Osteocyte (in vitro differentiated cells): ENCODE results near the gene BANF1. TPM values are rescaled to one million over a fixed set of nuclear protein-coding genes. Genes with fewer than 3 reads are reported as not detected.
A peak's percentile ranks its signal among the peaks of the same experiment; 100 is the strongest.

Experiments used
- DNase-seq: peaks from one replicate; pipeline ENCODE4 v3.0.0; 2021; ENCODE audit warnings: mixed read lengths; ENCODE audit not compliant: unreplicated experiment; ENCODE audit errors: extremely low spot score
- H3K27ac Mint-ChIP-seq: one replicate; pipeline ENCODE4 v1.8.0; 2021; ENCODE audit warnings: mild to moderate bottlenecking, mixed read lengths; ENCODE audit not compliant: unreplicated experiment
- H3K27me3 Mint-ChIP-seq: one replicate; pipeline ENCODE4 v1.8.0; 2021; ENCODE audit warnings: mixed read lengths; ENCODE audit not compliant: unreplicated experiment
- H3K36me3 Mint-ChIP-seq: one replicate; pipeline ENCODE4 v1.8.0; 2021; ENCODE audit warnings: mixed read lengths; ENCODE audit not compliant: unreplicated experiment
- H3K4me1 Mint-ChIP-seq: one replicate; pipeline ENCODE4 v1.8.0; 2021; ENCODE audit warnings: mixed read lengths; ENCODE audit not compliant: unreplicated experiment
- H3K4me3 Mint-ChIP-seq: one replicate; pipeline ENCODE4 v1.8.0; 2021; ENCODE audit warnings: mild to moderate bottlenecking, moderate library complexity, mixed read lengths; ENCODE audit not compliant: unreplicated experiment
- H3K9me3 Mint-ChIP-seq: one replicate; pipeline ENCODE4 v1.8.0; 2021; ENCODE audit warnings: mixed read lengths; ENCODE audit not compliant: unreplicated experiment
- CTCF ChIP-seq: fragments of 200-600 bp; sonication (generic); IDR thresholded peaks from 2 replicates; pipeline ENCODE4 v1.5.0; 2021; ENCODE audit warnings: antibody characterized with exemption, mild to moderate bottlenecking, moderate library complexity
- total RNA-seq: library from RNA; stranded (reverse); gene quantifications from 2 replicates; pipeline ENCODE4 v1.2.1, GENCODE V29; 2021

BANF1 gene
- total RNA-seq, 1 donor from 2014 or later, result 216 TPM

- no peak for TF ChIP-seq CTCF
- H3K27ac Mint-ChIP-seq, result no peak overlapping the region
- DNase-seq, result no peak
- H3K36me3 Mint-ChIP-seq, result peaks cover 3% of the 10 kb centered on the region
- H3K27me3 Mint-ChIP-seq, result no peaks in the 10 kb centered on the region
- H3K9me3 Mint-ChIP-seq, result no peaks in the 10 kb centered on the region
- H3K4me1 Mint-ChIP-seq, result peaks cover 39% of the 10 kb centered on the region
- H3K4me3 Mint-ChIP-seq, result no peak overlapping the region
Observed at GRCh38 chr11:66047541-66048365, 45.5 kb downstream of the BANF1 start.

DNA sequence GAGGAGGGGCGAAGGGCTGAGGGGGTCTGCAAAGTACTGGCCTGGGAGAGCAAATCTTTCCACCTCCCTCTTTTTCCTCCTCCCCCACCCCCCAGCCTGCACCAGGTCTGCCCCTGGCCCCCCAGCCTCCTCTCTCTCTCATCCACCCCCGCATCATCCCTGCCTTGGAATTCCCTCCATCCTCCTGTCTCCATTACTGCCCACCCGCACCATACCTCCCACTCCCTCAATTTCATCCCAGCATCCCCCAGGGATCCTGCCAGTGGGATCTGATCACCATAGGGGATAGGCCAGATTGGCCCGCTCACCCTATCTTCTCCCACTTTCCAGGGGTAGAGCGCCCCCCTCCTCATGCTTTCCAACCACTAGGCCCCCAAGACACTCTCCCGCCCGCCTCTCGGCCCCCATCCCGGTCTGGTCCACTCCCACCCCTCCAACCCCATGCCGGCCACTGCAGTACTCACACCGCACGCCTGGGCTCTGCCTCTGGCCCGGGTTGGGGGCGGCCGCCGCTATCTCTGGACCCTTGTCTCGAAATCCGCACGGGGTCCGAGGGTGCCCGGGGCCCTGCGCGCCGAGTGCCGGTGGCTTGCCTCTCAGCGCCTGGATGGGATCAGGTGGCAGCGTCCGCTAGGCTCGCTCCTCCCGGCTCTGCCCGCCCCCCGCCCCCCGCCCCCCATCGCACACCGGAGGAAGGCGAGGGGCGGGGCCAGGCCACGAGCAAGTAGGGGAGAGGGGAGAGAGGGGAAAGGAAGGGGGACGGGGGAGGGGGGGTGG, 46.4 kb downstream of the BANF1 start, which contains the start of gene GAL3ST3:
TSS of gene GAL3ST3 (minus strand) at position 615 of the 777 bp plus-strand sequence. CDS start 3,746 bp downstream, outside the sequence.
- no peak for TF ChIP-seq CTCF
- no peak within 1 kb of the TSS for H3K27ac Mint-ChIP-seq
- H3K36me3 Mint-ChIP-seq, result peaks cover 5% of the 10 kb centered on the region
- no peaks in the 10 kb centered on the region for H3K27me3 Mint-ChIP-seq
- no peak within 1 kb of the TSS for H3K4me3 Mint-ChIP-seq
- H3K9me3 Mint-ChIP-seq, result no peaks in the 10 kb centered on the region
- peaks cover 46% of the 10 kb centered on the region for H3K4me1 Mint-ChIP-seq
- no peak for DNase-seq

GRCh38 chr11:66050581-66051231, 48.4 kb downstream of the BANF1 start:
- H3K27ac Mint-ChIP-seq, result peak overlapping the region; percentile 99
- no peak for TF ChIP-seq CTCF
- H3K36me3 Mint-ChIP-seq, result peaks cover 15% of the 10 kb centered on the region
- H3K9me3 Mint-ChIP-seq, result no peaks in the 10 kb centered on the region
- H3K4me3 Mint-ChIP-seq, result peak overlapping the region; percentile 100
- peaks cover 46% of the 10 kb centered on the region for H3K4me1 Mint-ChIP-seq
- no peak for DNase-seq
- no peaks in the 10 kb centered on the region for H3K27me3 Mint-ChIP-seq

DNA sequence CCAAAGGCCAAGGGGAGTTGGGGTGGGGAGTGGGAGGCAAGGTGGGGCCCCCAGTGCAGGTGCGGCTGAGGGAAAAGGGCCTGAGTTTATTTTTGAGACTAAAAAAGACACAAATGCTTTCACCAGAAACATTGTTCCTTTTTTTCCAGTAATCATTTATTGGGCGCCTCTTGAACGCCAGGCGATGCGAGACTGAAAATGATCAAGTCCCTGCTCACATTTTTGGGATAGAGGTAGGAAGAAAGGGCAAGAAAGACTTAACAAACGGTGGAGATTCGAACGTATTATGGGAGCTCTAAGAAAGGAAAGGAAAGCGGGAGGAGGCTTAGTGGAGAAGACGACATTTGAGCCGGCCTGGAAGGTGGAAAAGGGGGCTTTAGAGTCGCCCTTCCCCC, 49.1 kb downstream of the BANF1 start:
- H3K27me3 Mint-ChIP-seq, result no peaks in the 10 kb centered on the region
- peaks cover 20% of the 10 kb centered on the region for H3K36me3 Mint-ChIP-seq
- H3K27ac Mint-ChIP-seq, result peak overlapping the region; percentile 99
- peaks cover 46% of the 10 kb centered on the region for H3K4me1 Mint-ChIP-seq
- no peak for TF ChIP-seq CTCF
- H3K4me3 Mint-ChIP-seq, result peak overlapping the region; percentile 100
- no peak for DNase-seq
- H3K9me3 Mint-ChIP-seq, result no peaks in the 10 kb centered on the region
